ENCODE data around the gene ITSN1. TPM values are rescaled to one million over a fixed set of nuclear protein-coding genes. Genes with fewer than 3 reads are reported as not detected.

ITSN1 gene
- total RNA-seq, 3 donors from 2014 or later (not counting 1 experiment from before 2014, with no cell fraction given): 1.5 to 5.1 (median 2.7) TPM

- no peaks in the 10 kb centered on the region for H3K9me3 Mint-ChIP-seq
- WGBS (ENCODE audit: insufficient coverage): 94% methylated on average over 2 of the region's 2 CpGs
- Histone ChIP-seq H3K4me1 (ENCODE audit: control insufficient read depth, insufficient read depth, low read length) (no peaks in the 10 kb centered on the region), H3K27me3 (ENCODE audit: control insufficient read depth, insufficient read depth, low read length) (no peaks in the 10 kb centered on the region), H3K27ac (ENCODE audit: low read length) (no peak overlapping the region), H3K9me3 (ENCODE audit: control insufficient read depth, insufficient read depth, low read length) (no peaks in the 10 kb centered on the region), H3K36me3 (ENCODE audit: control insufficient read depth, insufficient read depth, low read length) (no peaks in the 10 kb centered on the region), H3K4me3 (ENCODE audit: low read length) (no peak overlapping the region)
- TF ChIP-seq CTCF (IDR thresholded peaks at IDR 0.05): no peak
- DNase-seq: no peak
- no peak overlapping the region for H3K27ac Mint-ChIP-seq
- H3K27me3 Mint-ChIP-seq (ENCODE audit: low read depth in 2 of 2): no peaks in the 10 kb centered on the region
- no peak for ATAC-seq
- H3K4me3 Mint-ChIP-seq: no peak overlapping the region
- H3K4me1 Mint-ChIP-seq: no peaks in the 10 kb centered on the region
- intact Hi-C loops (cut with micrococcal nuclease): no loop called here
- no peaks in the 10 kb centered on the region for H3K36me3 Mint-ChIP-seq
Observed at GRCh38 chr21:33808715-33809367, 166.5 kb downstream of the ITSN1 start.

GRCh38 chr21:33810766-33811165, 168.5 kb downstream of the ITSN1 start:
- TF ChIP-seq CTCF (IDR thresholded peaks at IDR 0.05): no peak
- no peak overlapping the region for H3K27ac ChIP-seq (ENCODE audit: low read length)
- no peaks in the 10 kb centered on the region for H3K36me3 ChIP-seq (ENCODE audit: control insufficient read depth, insufficient read depth, low read length)
- 93% methylated on average over 4 of the region's 4 CpGs for WGBS (ENCODE audit: insufficient coverage)
- no peaks in the 10 kb centered on the region for H3K27me3 ChIP-seq (ENCODE audit: control insufficient read depth, insufficient read depth, low read length)
- ATAC-seq: no peak
- no peak overlapping the region for H3K4me3 Mint-ChIP-seq
- H3K9me3 Mint-ChIP-seq: no peaks in the 10 kb centered on the region
- no peak overlapping the region for H3K27ac Mint-ChIP-seq
- no peaks in the 10 kb centered on the region for H3K4me1 Mint-ChIP-seq
- no peaks in the 10 kb centered on the region for H3K27me3 Mint-ChIP-seq (ENCODE audit: low read depth in 2 of 2)
- no peak for DNase-seq
- H3K4me3 ChIP-seq (ENCODE audit: low read length): no peak overlapping the region
- intact Hi-C loops (cut with micrococcal nuclease): no loop called here
- no peaks in the 10 kb centered on the region for H3K9me3 ChIP-seq (ENCODE audit: control insufficient read depth, insufficient read depth, low read length)
- no peaks in the 10 kb centered on the region for H3K4me1 ChIP-seq (ENCODE audit: control insufficient read depth, insufficient read depth, low read length)
- H3K36me3 Mint-ChIP-seq: no peaks in the 10 kb centered on the region

- H3K36me3 Mint-ChIP-seq: no peaks in the 10 kb centered on the region
Observed at GRCh38 chr21:33811167-33812010, 169.1 kb downstream of the ITSN1 start.

More at GRCh38 chr21:33811167-33812010, 169.1 kb downstream of the ITSN1 start:
- Histone ChIP-seq H3K27me3 (ENCODE audit: control insufficient read depth, insufficient read depth, low read length) (no peaks in the 10 kb centered on the region), H3K27ac (ENCODE audit: low read length) (no peak overlapping the region), H3K4me3 (ENCODE audit: low read length) (no peak overlapping the region), H3K9me3 (ENCODE audit: control insufficient read depth, insufficient read depth, low read length) (no peaks in the 10 kb centered on the region), H3K36me3 (ENCODE audit: control insufficient read depth, insufficient read depth, low read length) (no peaks in the 10 kb centered on the region), H3K4me1 (ENCODE audit: control insufficient read depth, insufficient read depth, low read length) (no peaks in the 10 kb centered on the region)
- Mint-ChIP-seq H3K9me3 (no peaks in the 10 kb centered on the region), H3K4me1 (no peaks in the 10 kb centered on the region), H3K4me3 (no peak overlapping the region), H3K27me3 (ENCODE audit: low read depth in 2 of 2) (no peaks in the 10 kb centered on the region), H3K27ac (no peak overlapping the region)
- WGBS (ENCODE audit: insufficient coverage): 95% methylated on average over 5 of the region's 5 CpGs
- ATAC-seq: no peak
- no peak for DNase-seq
- intact Hi-C loops (cut with micrococcal nuclease): no loop called here
- no peak for TF ChIP-seq CTCF (IDR thresholded peaks at IDR 0.05)
